Measurements from ENCODE around the gene ASB6.
"Not testable (repeated sequence)": the region's sequence is repeated elsewhere in the genome, so short reads cannot be mapped to it uniquely, and the experiment has no call there.

ASB6 gene

GRCh38 chr9:129666575-129666974, 24.6 kb upstream of the ASB6 start:
- no peak for DNase-seq

- no peak for DNase-seq
These were observed 24.0 kb upstream of the ASB6 start for GRCh38 chr9:129665814-129666520.

GRCh38 chr9:129665389-129665775, 23.4 kb upstream of the ASB6 start, which contains the start of gene PRRX2:
TSS of gene PRRX2 (plus strand) at chr9:129665647. CDS start at chr9:129665868, 221 bp downstream.
- no peak for DNase-seq

GRCh38 chr9:129664746-129665388, 22.9 kb upstream of the ASB6 start:
- DNase-seq = no peak

GRCh38 chr9:129662239-129662638, 20.3 kb upstream of the ASB6 start:
- DNase-seq = not testable (repeated sequence)

GRCh38 chr9:129661029-129661428, 19.1 kb upstream of the ASB6 start:
- no peak for DNase-seq

GRCh38 chr9:129656795-129657390, 14.9 kb upstream of the ASB6 start:
- DNase-seq = no peak

- DNase-seq = no peak
These were observed 13.7 kb upstream of the ASB6 start for GRCh38 chr9:129655696-129656095.

GRCh38 chr9:129655154-129655553, 13.2 kb upstream of the ASB6 start:
- no peak for DNase-seq

- no peak for DNase-seq
These were observed 12.6 kb upstream of the ASB6 start for GRCh38 chr9:129654554-129655040.

GRCh38 chr9:129653823-129654553, 12.0 kb upstream of the ASB6 start:
- no peak for DNase-seq

GRCh38 chr9:129650680-129651235, 8.8 kb upstream of the ASB6 start:
- DNase-seq = no peak

GRCh38 chr9:129649726-129650679, 8.1 kb upstream of the ASB6 start:
- DNase-seq = no peak

- no peak for DNase-seq
These were observed 6.8 kb upstream of the ASB6 start for GRCh38 chr9:129648764-129649115.

- no peak for DNase-seq
These were observed 6.3 kb upstream of the ASB6 start for GRCh38 chr9:129648092-129648763.

GRCh38 chr9:129647635-129648034, 5.7 kb upstream of the ASB6 start:
- DNase-seq = no peak

GRCh38 chr9:129646654-129647053, 4.7 kb upstream of the ASB6 start:
- DNase-seq = no peak

GRCh38 chr9:129646252-129646651, 4.3 kb upstream of the ASB6 start:
- DNase-seq = no peak

- no peak for DNase-seq
These were observed 3.0 kb upstream of the ASB6 start for GRCh38 chr9:129644902-129645301.

- DNase-seq = no peak
These were observed 2.4 kb upstream of the ASB6 start for GRCh38 chr9:129644365-129644764.

GRCh38 chr9:129643706-129644105, 1.8 kb upstream of the ASB6 start:
- DNase-seq = no peak

Measured in DMS79 (cell line).